GM12875 (cell line): ENCODE results near the gene KRT85.

Experiments used
- H3K4me3 ChIP-seq: one replicate; pipeline ENCODE4 v1.5.1; 2011; ENCODE audit warnings: low read depth, low read length, control low read depth
- TF ChIP-seq, protein P1 (sequence below): IDR thresholded peaks from 2 replicates; pipeline ENCODE4 v1.5.1; 2011; ENCODE audit warnings: low read depth, mild to moderate bottlenecking, control low read depth, inconsistent platforms, low read length, moderate library complexity, borderline replicate concordance; ENCODE audit not compliant: insufficient read depth

KRT85 gene

DNA sequence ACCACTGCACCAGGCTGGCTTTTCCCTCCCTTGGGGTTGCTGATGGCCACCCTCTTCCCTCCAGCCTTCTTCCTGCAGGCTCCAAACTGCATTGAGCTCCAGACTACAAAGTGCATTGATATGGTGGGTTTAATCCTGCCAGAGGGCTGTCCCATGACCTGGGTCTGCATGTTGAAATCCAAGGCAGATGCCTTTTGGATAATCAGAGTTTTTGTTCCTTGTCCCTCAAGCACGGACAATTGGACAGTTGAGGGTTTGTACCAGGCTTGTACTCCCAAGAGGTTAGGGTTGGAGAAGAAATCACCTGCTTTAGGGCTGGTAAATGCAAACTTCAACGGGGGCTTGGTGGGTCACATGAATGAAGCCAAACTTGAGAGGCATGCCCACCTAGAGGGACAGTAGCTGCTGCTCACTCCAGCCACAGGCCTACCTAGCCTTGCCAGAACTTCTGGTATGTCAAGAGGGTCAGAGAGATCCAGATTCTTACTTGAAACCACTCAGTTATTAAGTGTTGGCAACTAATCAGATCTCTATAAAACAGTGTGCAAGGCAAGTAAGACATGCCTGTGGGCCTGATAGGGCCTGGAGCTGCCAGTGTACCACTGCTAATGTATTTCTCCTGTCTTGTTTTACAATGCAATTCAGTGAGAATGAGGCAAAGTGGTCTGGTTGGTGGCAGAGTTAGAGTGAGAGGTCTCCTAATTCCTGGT is 24.3 kb downstream of the KRT85 start:
- no peak overlapping the region for H3K4me3 ChIP-seq
- TF ChIP-seq, protein P1, sequence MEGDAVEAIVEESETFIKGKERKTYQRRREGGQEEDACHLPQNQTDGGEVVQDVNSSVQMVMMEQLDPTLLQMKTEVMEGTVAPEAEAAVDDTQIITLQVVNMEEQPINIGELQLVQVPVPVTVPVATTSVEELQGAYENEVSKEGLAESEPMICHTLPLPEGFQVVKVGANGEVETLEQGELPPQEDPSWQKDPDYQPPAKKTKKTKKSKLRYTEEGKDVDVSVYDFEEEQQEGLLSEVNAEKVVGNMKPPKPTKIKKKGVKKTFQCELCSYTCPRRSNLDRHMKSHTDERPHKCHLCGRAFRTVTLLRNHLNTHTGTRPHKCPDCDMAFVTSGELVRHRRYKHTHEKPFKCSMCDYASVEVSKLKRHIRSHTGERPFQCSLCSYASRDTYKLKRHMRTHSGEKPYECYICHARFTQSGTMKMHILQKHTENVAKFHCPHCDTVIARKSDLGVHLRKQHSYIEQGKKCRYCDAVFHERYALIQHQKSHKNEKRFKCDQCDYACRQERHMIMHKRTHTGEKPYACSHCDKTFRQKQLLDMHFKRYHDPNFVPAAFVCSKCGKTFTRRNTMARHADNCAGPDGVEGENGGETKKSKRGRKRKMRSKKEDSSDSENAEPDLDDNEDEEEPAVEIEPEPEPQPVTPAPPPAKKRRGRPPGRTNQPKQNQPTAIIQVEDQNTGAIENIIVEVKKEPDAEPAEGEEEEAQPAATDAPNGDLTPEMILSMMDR, result no peak

DNA sequence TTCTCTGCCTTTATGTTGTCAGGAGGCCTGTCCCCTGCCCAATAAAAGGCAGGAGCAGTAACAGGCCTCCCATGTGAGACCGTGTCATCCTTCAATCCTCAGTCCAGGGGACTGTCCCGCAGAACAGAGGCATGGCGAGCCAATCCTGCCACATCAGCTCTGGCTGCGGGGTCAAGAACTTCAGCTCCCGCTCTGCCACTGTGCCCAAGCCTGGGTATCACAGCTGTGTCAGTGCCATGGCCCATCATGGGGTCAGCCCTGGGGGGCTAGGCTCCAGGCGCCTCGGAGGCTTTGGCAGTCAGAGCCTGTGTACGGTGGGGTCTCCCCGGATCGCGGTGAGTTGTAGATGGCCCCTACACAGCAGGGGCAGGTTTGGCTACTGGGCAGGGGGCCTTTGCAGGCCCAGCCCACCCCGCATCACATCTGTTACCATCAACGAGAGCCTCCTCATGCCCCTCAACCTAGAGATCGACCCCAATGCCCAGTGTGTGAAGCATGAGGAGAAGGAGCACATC is 26.2 kb downstream of the KRT85 start:
- TF ChIP-seq, protein P1, result no peak
- no peak overlapping the region for H3K4me3 ChIP-seq

DNA sequence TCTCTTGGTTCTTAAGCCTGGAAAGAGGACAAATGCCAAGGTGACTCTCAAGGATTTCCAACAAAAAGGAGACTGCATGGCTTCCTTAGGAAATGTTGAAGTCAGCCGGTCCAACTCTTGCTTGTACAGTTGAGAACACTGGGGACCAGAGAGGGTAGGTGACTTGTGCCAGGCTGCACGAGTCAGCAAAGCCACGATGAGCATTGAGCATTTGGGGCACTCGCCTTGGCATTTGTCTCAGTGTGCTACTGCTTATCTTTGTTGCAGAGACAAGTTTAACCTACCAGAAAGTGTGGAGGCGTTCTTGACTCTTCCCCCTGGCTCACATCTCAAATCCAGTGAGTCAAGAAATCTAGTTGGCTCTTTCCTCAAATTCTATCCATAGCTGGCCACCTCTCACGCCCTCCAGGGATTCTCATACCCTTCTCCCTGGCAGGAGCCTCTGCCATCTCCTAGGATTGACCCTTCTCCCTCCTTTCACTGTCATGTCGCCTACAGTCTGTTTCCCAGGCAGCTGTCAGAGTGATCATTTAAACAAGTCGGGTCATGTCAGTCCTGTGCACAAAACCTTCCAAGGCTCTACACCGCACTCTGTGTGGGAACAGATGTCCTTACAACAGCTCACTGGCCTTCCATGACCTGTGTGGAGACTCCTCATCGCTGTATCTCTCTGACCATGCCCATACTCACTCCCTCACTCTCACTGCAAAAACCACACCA is 28.9 kb downstream of the KRT85 start:
- TF ChIP-seq, protein P1, result no peak
- no peak overlapping the region for H3K4me3 ChIP-seq

DNA sequence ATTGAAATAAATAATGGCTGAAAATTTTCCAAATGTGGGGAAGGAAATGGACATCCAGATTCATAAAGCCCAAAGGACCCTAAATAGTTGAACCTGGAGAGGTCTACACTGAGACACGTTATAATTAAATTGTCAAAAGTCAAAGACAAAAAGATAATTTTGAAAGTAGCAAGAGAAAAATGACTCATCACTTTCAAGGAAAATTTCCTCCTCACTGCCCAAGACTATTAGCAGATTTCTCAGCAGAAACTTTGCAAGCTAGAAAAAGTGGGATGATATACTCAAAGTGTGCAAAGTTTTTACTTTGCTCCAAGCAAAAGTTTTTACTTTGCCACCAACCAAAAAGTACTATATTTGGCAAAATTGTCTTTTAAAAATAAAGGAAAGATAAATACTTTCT is 30.2 kb downstream of the KRT85 start:
- TF ChIP-seq, protein P1, result no peak
- H3K4me3 ChIP-seq, result no peak overlapping the region

DNA sequence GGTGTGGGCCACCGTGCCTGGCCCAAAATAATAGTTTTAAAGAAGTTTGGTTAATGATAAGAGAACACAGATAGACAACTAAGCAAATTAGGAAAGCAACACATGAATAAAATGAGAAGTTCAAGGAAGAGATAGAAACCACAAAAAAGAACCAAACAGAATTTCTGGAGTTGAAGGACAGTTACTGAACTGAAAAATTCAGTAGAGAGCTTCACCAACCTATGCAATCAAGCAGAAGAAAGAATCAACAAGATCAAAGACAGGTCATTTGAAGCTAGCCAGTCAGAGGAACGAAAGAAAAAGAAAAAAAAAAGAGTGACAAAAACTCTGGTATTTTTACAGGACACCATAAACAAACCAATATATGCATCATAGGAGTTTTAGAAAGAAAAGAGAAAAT is 30.6 kb downstream of the KRT85 start:
- TF ChIP-seq, protein P1, result no peak
- H3K4me3 ChIP-seq, result no peak overlapping the region

DNA sequence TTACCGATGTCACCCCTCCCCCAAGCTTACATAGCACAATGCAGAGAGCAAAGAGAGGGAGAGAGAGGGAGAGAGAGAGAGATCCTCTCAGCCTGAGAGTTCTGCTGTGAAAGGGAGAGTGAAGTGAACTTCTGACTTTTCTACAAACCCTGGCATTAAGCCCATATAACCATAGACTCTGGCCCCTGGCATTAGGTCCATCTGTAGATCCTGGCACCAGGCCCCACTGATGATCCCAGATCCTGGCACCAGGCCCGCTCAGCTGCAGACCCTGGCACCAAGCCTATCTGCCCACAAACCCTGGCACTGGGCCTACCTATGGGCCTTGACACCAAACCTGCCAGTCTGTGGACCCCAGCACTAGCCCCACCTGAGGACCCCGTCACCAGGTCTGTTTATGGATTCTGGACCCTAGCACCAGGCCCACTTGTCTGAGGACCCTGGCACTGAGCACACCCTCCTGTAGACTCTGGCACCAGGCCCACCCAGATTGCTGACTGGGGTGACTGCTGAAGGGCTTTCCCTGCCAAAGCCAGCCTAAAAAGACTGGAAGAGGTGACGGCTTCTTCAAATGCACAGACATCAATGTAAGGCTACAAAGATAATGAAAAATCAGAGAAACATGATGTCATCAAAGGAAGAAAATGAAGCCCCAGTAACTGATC is 31.6 kb downstream of the KRT85 start:
- TF ChIP-seq, protein P1, result no peak
- no peak overlapping the region for H3K4me3 ChIP-seq
